Activated CD8-positive, alpha-beta memory T cell treated with anti-CD3 and anti-CD28 coated beads for 36 hours (primary cell): ENCODE data around the gene TOP3A. TPM values are rescaled to one million over a fixed set of nuclear protein-coding genes. Genes with fewer than 3 reads are reported as not detected.
"Not testable (repeated sequence)": the region's sequence is repeated elsewhere in the genome, so short reads cannot be mapped to it uniquely, and the experiment has no call there.

ENCODE experiments used
- CTCF ChIA-PET: fragments of 350-600 bp; sonication (Branson Sonifier 250); formaldehyde crosslinking; loops from one replicate; lab custom pipeline; 2021; ENCODE audit warnings: antibody characterized with exemption; lab: Charles Lee
- POLR2A ChIA-PET: fragments of 350-600 bp; sonication (Branson Sonifier 250); formaldehyde crosslinking; loops from one replicate; lab custom pipeline; 2021; ENCODE audit warnings: antibody characterized with exemption; lab: Charles Lee
- total RNA-seq, 2 experiments: library from RNA; stranded (reverse); gene quantifications; one replicate each; pipeline ENCODE4 v1.2.3, GENCODE V29; 2021

TOP3A gene, protein sequence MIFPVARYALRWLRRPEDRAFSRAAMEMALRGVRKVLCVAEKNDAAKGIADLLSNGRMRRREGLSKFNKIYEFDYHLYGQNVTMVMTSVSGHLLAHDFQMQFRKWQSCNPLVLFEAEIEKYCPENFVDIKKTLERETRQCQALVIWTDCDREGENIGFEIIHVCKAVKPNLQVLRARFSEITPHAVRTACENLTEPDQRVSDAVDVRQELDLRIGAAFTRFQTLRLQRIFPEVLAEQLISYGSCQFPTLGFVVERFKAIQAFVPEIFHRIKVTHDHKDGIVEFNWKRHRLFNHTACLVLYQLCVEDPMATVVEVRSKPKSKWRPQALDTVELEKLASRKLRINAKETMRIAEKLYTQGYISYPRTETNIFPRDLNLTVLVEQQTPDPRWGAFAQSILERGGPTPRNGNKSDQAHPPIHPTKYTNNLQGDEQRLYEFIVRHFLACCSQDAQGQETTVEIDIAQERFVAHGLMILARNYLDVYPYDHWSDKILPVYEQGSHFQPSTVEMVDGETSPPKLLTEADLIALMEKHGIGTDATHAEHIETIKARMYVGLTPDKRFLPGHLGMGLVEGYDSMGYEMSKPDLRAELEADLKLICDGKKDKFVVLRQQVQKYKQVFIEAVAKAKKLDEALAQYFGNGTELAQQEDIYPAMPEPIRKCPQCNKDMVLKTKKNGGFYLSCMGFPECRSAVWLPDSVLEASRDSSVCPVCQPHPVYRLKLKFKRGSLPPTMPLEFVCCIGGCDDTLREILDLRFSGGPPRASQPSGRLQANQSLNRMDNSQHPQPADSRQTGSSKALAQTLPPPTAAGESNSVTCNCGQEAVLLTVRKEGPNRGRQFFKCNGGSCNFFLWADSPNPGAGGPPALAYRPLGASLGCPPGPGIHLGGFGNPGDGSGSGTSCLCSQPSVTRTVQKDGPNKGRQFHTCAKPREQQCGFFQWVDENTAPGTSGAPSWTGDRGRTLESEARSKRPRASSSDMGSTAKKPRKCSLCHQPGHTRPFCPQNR
- 10 to 100 TPM; 68.5 to 72.4 TPM for total RNA-seq

DNA sequence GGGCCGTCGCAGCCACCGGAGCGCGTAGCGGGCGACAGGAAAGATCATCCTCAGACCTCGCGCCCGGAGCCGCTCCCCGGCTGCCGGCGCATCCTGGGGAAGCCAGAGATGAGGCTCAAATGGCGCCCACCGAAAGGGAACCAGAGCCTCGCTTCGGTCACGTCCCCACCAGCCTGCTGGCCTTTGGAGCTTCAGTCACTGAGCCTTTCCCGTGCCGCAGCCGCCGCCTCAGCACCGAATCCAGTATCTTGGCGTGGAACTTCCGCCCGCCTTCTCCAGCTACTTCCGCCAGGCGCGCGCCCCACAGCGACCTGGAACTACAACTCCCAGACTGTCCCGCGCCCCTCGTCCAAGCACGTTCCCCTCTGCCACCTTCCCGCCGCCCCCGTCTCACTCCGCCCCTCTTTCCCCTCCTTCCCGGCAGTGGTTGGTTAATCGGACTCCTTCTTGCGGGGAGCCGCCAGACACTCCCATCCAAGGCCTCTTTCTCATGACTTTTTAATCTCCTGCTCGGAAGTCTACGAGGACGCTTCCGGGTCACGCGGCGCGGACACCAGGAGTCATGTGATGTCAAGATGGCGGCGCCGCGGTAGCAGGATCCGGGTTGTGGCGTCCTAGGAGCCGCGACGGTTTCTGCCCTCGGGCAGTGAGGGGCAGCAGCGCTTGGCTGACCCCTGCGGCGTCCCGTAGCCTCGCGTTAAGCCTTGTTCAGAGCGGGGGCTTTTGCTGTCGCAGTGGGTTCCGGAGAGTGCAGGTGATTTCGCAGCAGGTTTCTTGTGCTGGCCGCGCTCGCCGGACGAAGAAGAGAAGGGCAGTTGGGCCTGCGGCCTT lies at the start of gene TOP3A, which contains the start of gene SMCR8:
TSS of gene TOP3A (minus strand) at position 264 of the 831 bp plus-strand sequence. CDS start at position 48, 216 bp downstream.
TSS of gene SMCR8 (plus strand) at position 563 of the 831 bp plus-strand sequence. CDS start 497 bp downstream, outside the sequence.
- POLR2A ChIA-PET = interaction anchor here (0.6 to 1.6 kb wide), 2 partner anchors 56 to 132 kb away, joined by 3 to 5 read pairs; partner anchors contain the start of gene ALKBH5
- CTCF ChIA-PET = interaction anchor here (1.0 to 1.4 kb wide), 2 partner anchors 10 to 66 kb away, joined by 4 read pairs; no protein-coding TSS in a partner anchor

GRCh38 chr17:18364166-18364565 lies 49.4 kb upstream of the TOP3A start:
- POLR2A ChIA-PET = no interaction called here
- CTCF ChIA-PET = no interaction called here

DNA sequence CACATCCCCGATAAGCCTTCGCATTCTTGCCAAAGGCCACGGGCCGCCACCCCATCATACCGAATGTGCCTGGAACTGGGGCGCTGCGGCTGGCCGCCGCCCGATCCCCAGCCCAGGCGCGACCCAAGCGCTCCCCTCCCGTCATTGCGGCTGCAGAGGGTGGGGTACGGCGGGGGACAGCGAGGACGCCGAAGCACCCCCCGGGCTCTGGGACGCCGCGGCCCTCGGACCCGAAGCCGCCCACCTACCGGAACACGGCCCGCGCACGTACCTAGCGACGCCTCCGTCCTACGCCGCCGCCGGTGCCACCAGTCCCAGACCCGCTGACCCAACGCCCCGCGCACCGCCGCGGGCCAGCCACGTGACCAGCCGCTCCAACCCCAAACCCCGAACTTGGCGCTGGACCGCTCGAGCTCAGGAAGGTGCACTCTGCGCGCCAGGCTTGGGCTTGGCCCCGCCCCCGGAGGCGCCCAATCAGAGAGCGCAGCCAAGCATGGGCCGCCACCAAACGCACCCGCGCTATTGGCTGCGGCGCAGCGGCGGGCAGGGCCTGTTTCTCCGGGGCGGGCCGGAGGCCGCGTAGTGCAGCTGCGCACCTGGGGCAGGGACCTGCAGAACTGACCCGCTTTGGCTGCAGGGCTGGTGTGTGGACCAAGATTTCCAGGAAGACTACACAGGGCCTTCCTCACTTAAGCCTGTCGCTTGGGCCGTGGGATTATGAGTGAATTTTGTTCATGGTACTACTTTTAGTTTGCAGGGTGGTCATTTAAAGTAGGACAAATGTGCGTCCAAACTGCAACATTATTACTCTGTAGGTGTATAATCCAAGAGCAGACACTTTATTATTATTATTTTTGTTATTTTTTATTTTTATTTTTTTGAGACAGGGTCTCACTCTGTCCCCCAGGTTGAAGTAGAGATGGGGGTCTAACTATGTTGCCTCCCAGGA lies 48.6 kb upstream of the TOP3A start, which contains the start of gene SHMT1:
TSS of gene SHMT1 (minus strand) at position 450 of the 949 bp plus-strand sequence. CDS start 7,569 bp downstream, outside the sequence.
- CTCF ChIA-PET = interaction anchor here (1.1 kb wide), 1 partner anchor 115 kb away, joined by 3 read pairs; no protein-coding TSS in a partner anchor
- POLR2A ChIA-PET = no interaction called here

GRCh38 chr17:18362698-18363100 lies 47.9 kb upstream of the TOP3A start:
- ChIA-PET POLR2A (no interaction called here), CTCF (interaction anchor here (1.1 kb wide), 1 partner anchor 114 kb away, joined by 3 read pairs; no protein-coding TSS in a partner anchor)

GRCh38 chr17:18361837-18362697 lies 47.3 kb upstream of the TOP3A start:
- POLR2A ChIA-PET = no interaction called here
- CTCF ChIA-PET = interaction anchor here (0.7 to 1.1 kb wide), 2 partner anchors 113 to 181 kb away, joined by 3 read pairs; no protein-coding TSS in a partner anchor

- CTCF ChIA-PET = no interaction called here
Measured at GRCh38 chr17:18360518-18360917, 45.7 kb upstream of the TOP3A start.

GRCh38 chr17:18356624-18357023 lies 41.8 kb upstream of the TOP3A start:
- POLR2A ChIA-PET = no interaction called here
- CTCF ChIA-PET = interaction anchor here (0.6 kb wide), 1 partner anchor 605 kb away, joined by 6 read pairs; no protein-coding TSS in a partner anchor

More at GRCh38 chr17:18360518-18360917, 45.7 kb upstream of the TOP3A start:
- POLR2A ChIA-PET = interaction anchor here (0.7 kb wide), 2 partner anchors 135 to 881 kb away, joined by 3 to 4 read pairs; partner anchors contain the start of gene LLGL1

DNA sequence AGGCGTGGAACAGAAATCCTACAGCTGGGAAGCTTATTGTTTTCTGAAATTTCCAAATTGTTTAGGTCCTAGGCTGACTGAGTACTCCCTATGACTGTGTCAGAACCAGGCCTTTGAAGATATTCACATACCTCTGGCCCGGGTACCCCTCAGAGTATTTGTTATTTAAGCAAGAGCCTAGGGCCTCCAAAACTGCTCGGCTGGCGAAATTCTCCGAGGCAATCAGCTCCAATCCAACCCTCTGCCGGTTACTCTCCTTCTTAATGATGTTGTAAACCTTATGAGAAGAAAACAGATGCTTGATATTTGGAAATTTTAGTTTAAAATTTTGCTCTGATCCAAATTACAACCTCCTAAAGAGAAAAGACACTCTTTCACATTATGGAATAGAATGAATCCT lies 38.7 kb upstream of the TOP3A start:
- ChIA-PET CTCF (no interaction called here), POLR2A (no interaction called here)

DNA sequence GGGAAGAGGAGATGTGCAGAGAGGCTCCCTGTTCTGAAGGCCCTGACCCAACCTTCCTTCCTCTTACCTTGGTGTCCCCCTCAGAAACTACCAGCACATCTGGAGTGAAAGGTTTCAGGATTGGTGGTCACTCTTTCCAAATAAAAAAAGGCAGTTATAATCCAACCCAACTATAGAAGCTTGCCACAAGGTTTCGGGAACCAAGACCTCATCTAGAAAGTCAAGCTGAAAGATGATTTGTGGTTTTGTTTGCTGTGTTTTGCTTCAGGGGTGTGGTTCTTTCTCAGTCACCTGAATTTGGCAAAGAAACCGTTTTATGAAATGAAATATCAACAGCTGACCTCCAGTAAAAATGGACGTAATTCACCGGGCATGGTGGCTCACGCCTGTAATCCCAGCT lies 29.2 kb upstream of the TOP3A start:
- CTCF ChIA-PET = no interaction called here
- POLR2A ChIA-PET = no interaction called here

- POLR2A ChIA-PET = no interaction called here
- CTCF ChIA-PET = no interaction called here
Measured at GRCh38 chr17:18339933-18340332, 25.1 kb upstream of the TOP3A start.

GRCh38 chr17:18338158-18338557 lies 23.4 kb upstream of the TOP3A start:
- CTCF ChIA-PET, POLR2A ChIA-PET: not testable (repeated sequence)

DNA sequence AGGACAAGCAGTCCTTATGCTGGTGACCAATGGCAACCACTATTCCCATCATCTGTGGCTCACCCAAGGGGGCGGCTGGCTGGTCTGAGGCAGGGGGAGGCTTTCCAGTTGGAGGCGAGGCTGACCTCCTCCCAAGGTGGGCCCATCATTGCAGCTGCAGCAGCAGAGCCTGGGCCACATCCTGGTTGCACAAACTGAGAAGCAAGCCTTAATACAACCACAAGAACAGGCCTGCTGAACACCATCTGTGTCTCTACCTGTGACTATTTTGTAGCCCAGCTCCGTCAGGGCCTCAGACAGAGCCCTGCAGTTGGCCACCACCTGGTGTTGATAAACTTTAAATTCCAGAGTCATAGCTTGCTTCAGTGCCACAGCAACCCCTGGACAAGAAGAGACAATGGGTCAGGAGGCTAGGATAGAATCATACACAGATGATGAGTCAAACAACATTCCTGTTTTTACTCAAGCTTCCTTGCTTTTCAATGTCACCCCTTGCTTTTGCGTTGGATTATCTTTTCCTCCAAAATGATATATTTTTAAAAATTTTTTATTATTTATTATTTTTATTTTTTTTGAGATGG lies 18.2 kb upstream of the TOP3A start:
- ChIA-PET POLR2A (interaction anchor here (0.7 to 1.0 kb wide), 2 partner anchors 162 to 193 kb away, joined by 3 read pairs; no protein-coding TSS in a partner anchor), CTCF (no interaction called here)

DNA sequence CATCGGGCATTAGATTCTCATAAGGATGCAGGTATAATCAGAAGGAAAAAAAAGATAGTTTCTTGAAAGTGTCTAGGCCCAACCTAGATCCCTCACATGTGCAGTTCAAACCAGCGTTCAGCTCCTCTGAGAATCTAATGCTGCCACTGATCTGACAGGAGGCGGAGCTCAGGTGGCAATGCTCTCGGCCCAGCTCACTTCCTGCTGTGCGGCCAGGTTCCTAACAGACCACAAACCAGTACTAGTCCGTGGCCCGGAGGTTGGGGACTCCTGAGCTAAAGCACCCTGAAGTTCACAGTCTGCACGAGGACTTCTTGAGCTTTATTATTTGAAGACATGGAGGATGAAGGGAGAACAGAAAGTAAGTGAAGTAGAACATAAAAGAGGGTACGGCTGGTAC lies 17.1 kb upstream of the TOP3A start:
- ChIA-PET CTCF (no interaction called here), POLR2A (no interaction called here)

- POLR2A ChIA-PET = no interaction called here
Measured at GRCh38 chr17:18328643-18329204, 13.9 kb upstream of the TOP3A start.

GRCh38 chr17:18327556-18327955 lies 12.8 kb upstream of the TOP3A start:
- POLR2A ChIA-PET = interaction anchor here (0.6 kb wide), 1 partner anchor 16 kb away, joined by 4 read pairs; no protein-coding TSS in a partner anchor
- CTCF ChIA-PET = no interaction called here

More at GRCh38 chr17:18328643-18329204, 13.9 kb upstream of the TOP3A start:
- CTCF ChIA-PET = no interaction called here
